ENCODE results near the gene REX1BD. TPM values are rescaled to one million over a fixed set of nuclear protein-coding genes. Genes with fewer than 3 reads are reported as not detected.

The REX1BD gene
- total RNA-seq, 1 experiment from 2014 or later = 72.3 TPM

- no peak for DNase-seq
- no peak within 1 kb of the TSS for H2AK5ac ChIP-seq (ENCODE audit: insufficient read length, low read length)
- TF ChIP-seq CTCF (conservative IDR thresholded peaks at IDR 0.05) = no peak
- H3K79me2 ChIP-seq (ENCODE audit: insufficient read depth, low read length) = no peaks in the 10 kb centered on the region
- no CpG with 5 or more reads among the region's 116 CpGs for WGBS (ENCODE audit: extremely low coverage, insufficient read length, low lambda C conversion rate)
- no peak within 1 kb of the TSS for H2BK15ac ChIP-seq (ENCODE audit: low read depth, low read length)
- H3K23ac ChIP-seq (ENCODE audit: insufficient read length, low read depth, low read length) = no peak within 1 kb of the TSS
- H3K36me3 Mint-ChIP-seq (ENCODE audit: insufficient read depth in 1 of 3, low read depth in 3 of 3) = peaks cover 0 to 6% (median 0%) of the 10 kb centered on the region in 3 experiments; a peak in 2 of 7 replicates
- H4K91ac ChIP-seq (ENCODE audit: insufficient read length, low read depth, low read length) = no peak within 1 kb of the TSS
- H2BK12ac ChIP-seq (ENCODE audit: insufficient read length, low read depth, low read length) = no peak within 1 kb of the TSS
- peaks cover 73% of the 10 kb centered on the region for H3K27me3 ChIP-seq (ENCODE audit: insufficient read depth, low read length)
- no peaks in the 10 kb centered on the region for H3K79me1 ChIP-seq (ENCODE audit: insufficient read depth, low read depth, low read length, poor library complexity, severe bottlenecking)
- no peak within 1 kb of the TSS for H3K4ac ChIP-seq (ENCODE audit: low read depth, low read length)
- peak within 1 kb of the TSS; percentile 24 for H3K4me2 ChIP-seq (ENCODE audit: insufficient read depth, insufficient read length, low read length)
- H3K9me3 ChIP-seq (ENCODE audit: control insufficient read depth, low read depth, low read length) = no peaks in the 10 kb centered on the region
- H3K27ac Mint-ChIP-seq = no peak within 1 kb of the TSS
- H3K27ac ChIP-seq (ENCODE audit: insufficient read length, low read depth, low read length) = no peak within 1 kb of the TSS
- no peaks in the 10 kb centered on the region for H4K20me1 ChIP-seq (ENCODE audit: control insufficient read depth, insufficient read depth, insufficient read length)
- no peak within 1 kb of the TSS for H3K56ac ChIP-seq (ENCODE audit: insufficient read length, low read depth, low read length)
- H4K8ac ChIP-seq (replicated peaks; ENCODE audit: insufficient read length, low read depth, low read length) = no peak within 1 kb of the TSS
- no peak within 1 kb of the TSS for H2BK120ac ChIP-seq (ENCODE audit: low read depth, low read length, poor library complexity, severe bottlenecking)
- H3K9me3 Mint-ChIP-seq = peaks cover 0 to 2% of the 10 kb centered on the region in 2 experiments; a peak in 1 of 5 replicates
- H3K4me3 Mint-ChIP-seq = peak within 1 kb of the TSS; percentile 64 to 76
- H3K4me1 Mint-ChIP-seq = peaks cover 39 to 52% of the 10 kb centered on the region in 2 experiments
- H4K5ac ChIP-seq (ENCODE audit: insufficient read length, low read depth, low read length) = no peak within 1 kb of the TSS
- H2BK20ac ChIP-seq (ENCODE audit: low read depth, low read length, poor library complexity, severe bottlenecking) = no peak within 1 kb of the TSS
- H2AFZ ChIP-seq (ENCODE audit: low read length) = no peak within 1 kb of the TSS
- no peak within 1 kb of the TSS for H3K14ac ChIP-seq (ENCODE audit: insufficient read depth, low read length)
- H3K18ac ChIP-seq (ENCODE audit: insufficient read length, low read depth, low read length) = no peak within 1 kb of the TSS
- H3K23me2 ChIP-seq (ENCODE audit: insufficient read length, low read depth, low read length, poor library complexity, severe bottlenecking) = peaks cover 12% of the 10 kb centered on the region
- H3T11ph ChIP-seq (ENCODE audit: low read length) = no peak within 1 kb of the TSS
- no peak within 1 kb of the TSS for H3K9ac ChIP-seq (ENCODE audit: extremely low read depth, insufficient read length, low read length)
- peaks cover 85% of the 10 kb centered on the region for H3K27me3 Mint-ChIP-seq (ENCODE audit: low read depth)
- no peak within 1 kb of the TSS for H2BK5ac ChIP-seq (ENCODE audit: insufficient read length, low read length)
- peaks cover 17% of the 10 kb centered on the region for H3K4me1 ChIP-seq (ENCODE audit: insufficient read depth, low read length)
These were observed 18.0 kb downstream of the REX1BD start, which contains the start of gene CRLF1 for GRCh38 chr19:18606281-18607225. Gene CRLF1, minus strand, starts transcription at chr19:18606799. Its CDS starts 143 bp downstream, at chr19:18606656.

All from H9 (cell line).